Suppressor macrophage (primary cell): Measurements from ENCODE around the gene RNASEH2B.

Experiments
- DNase-seq, 4 experiments: peaks; one replicate each; pipeline ENCODE4 v3.0.0-alpha.2; 2020 to 2022

RNASEH2B gene

DNA sequence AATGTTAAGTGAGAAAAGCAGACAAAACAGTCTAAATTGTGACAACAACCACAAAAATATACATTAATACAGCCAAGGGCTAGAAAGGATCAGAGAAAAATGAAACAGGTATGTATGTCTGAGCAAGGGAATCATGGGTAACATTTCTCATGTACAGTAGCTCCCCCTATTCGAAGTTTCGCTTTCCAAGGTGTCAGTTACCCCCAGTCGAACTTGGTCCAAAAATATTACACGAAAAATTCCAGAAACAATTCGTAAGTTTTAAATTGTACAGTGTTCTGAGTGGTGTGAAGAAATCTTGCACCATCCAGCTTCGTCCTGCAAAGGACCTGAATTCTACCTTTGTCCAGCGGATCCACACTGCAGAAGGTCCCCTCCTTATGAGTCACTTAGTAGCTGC, 1.8 kb upstream of the RNASEH2B start:
- no peak for DNase-seq

GRCh38 chr13:50908371-50908770, 1.2 kb upstream of the RNASEH2B start:
- DNase-seq: no peak

DNA sequence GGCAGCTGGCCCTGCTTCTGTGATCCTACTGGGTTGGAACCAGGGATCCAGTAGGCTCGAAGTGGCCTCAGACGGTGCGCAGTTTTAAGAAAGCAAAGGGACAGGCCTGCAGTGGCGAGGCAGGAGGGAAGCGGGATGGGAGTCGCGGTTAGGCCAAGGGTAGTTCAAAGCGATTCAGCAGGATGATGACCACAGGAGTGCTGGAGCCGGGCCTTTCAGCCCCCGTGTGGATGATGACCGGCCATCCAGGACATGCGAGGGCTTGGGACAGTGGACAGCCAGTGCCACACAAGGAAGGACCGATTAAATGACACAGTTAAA, 854 bp downstream of the RNASEH2B start:
- peak; percentile 51 to 71 (median 63) for DNase-seq

DNA sequence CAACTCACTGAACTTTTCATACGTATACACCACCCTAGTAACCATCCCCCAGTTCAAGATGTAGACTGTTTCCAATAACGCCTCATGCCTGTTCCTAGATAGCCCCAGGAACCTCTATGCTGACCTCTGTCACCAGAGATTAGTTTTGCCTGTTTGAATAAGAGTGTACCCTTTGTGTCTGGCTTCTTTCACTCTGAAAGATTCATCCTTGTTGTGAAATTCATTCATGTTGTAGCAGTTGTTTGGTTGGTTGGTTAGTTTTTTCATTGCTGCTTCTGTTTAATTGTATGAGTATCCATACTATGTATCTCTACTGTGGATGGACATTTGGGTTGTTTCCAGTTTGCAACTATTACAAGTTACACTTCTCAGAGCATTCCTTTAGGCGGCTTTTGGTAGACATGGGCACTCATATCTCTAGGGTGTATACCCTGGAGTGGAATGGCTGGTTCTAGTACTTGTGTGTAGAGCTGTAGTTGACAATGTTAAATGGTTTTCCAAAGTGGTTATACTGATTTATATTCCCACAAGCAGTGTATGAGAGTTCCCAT, 1.6 kb downstream of the RNASEH2B start:
- peak in 3 of 4 experiments; percentile 13 to 27 (median 16) for DNase-seq

- DNase-seq: peak; percentile 91 to 95 (median 93)
Observed at GRCh38 chr13:50911937-50912795, 2.6 kb downstream of the RNASEH2B start.

- DNase-seq: no peak
Observed at GRCh38 chr13:50912851-50913250, 3.3 kb downstream of the RNASEH2B start.

- peak in 2 of 4 experiments; percentile 55 for DNase-seq
Observed at GRCh38 chr13:50914176-50914700, 4.6 kb downstream of the RNASEH2B start.

- peak in 2 of 4 experiments; percentile 27 to 37 for DNase-seq
Observed at GRCh38 chr13:50914848-50915247, 5.3 kb downstream of the RNASEH2B start.

DNA sequence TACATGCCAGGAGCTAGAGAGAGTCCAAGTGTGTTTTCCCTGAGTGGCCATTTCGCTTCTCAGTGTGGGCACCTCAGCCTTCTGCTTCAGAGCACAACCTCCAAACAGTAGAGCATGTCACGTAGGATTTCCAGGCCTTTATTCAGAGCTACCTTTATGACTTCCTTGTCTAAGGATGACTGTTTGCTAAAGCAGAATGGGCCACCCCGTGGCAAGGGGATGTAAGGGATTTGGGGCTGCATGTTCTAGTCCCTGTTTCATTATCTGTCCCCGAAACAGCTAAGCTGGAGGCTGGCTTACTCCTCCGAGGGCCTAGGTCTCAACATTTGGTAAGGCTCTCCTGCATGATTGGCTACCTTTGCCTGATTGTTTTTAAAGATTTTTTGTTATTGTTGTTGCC, 6.0 kb downstream of the RNASEH2B start:
- peak in 3 of 4 experiments; percentile 30 to 37 (median 35) for DNase-seq

DNA sequence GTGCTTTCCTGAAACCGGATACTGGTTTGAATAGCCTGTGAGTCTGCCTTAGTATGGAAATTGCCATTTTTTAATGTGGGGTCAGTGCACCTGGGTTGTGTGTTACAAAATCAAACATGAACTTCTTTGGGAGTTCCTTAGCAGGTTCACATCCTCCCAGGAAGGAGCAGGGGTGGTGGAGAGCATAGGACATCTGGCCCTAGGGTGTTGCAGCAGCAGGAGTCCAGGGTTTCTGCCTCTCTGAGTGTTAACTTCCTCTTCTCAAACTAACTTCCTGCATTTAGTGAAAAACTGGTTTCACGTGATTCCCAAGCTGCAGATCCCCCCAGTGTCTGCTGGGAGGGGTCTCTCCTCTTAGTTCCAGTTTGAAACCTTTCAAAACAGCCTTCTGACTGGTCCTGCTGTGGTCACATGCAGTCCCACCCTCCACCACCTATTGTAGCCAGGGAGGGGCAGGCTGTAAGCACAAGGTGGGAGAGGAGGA, 7.2 kb downstream of the RNASEH2B start:
- DNase-seq: peak; percentile 71 to 90 (median 86)

GRCh38 chr13:50917572-50917971, 8.0 kb downstream of the RNASEH2B start:
- peak in 1 of 4 experiments; percentile 18 for DNase-seq

DNA sequence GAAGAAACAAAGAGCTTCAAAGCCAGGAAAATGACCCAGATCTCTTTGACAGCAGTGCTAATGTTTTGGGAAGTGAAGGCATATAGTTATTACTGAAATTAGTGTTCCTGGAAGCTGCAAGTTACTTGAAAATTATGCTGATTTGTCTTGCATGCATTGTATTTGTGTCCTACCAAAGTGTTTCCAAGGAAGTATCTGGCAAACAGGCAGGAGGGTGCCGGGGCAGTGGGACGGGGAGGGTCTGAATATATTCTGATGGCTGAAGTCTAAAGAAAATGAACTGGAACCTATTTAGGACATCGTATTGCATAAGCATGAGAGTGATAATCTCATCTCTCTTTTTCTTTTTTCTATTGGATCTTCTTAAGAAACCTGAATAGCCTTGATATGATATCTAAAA, 9.0 kb downstream of the RNASEH2B start:
- DNase-seq: no peak

DNA sequence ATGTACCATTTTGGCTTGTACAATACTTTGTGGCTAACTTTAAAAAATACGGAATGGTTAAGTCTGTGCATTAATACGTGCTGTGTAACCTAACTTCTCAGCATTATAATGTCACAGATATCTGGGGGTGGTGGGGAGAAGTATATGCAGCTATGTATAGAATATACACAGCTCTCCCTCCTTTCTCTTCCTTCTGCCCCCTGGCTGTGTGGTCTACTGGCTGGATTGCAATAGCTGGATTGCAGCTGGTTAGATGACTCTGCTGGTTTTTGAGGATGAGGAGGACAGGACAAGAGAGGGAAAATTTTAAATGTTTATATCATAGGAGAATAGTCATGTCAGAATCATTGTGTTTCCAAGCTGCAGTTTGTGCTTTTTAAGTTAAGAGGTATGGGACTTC, 9.7 kb downstream of the RNASEH2B start:
- DNase-seq: peak in 3 of 4 experiments; percentile 40 to 53 (median 50)

- DNase-seq: peak in 1 of 4 experiments; percentile 43
Observed at GRCh38 chr13:50921706-50922105, 12.1 kb downstream of the RNASEH2B start.

DNA sequence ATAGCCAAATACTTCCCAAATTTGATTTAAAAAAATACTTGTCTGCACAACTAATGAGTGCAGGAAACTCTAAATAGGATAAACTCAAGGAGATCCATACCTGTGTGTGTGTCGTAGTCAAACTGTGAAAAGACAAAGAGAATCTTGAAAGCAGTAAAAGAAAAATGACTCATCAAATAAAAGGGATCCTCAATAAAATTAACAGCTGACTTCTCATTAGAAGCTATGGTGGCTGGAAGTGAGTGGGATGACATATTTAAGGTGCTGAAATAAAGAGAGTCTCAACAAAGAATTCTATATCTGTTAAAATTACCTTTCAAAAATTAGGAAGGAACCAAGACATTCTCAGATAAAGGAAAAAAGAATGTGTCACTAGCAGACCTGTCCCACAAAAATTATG, 13.7 kb downstream of the RNASEH2B start:
- DNase-seq: no peak

GRCh38 chr13:50924025-50924424, 14.4 kb downstream of the RNASEH2B start:
- no peak for DNase-seq

DNA sequence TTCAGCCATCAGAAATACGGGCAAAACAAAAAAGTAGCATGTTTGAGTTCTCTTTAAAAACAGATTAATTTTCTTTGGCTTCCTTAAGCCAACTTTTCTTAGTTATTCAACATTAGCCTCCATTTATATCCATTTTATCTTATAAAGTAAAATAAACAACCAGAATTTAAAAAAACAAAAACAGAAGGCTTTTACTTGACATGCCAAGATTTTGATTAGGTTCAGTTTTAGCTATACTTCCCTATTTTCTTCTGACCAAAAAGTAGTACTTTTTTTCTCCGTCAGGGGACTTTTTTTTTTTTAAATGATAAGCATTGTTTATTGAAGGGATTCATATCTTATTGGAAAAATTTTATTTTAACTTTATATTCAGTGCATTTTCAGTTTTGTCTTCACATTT, 18.1 kb downstream of the RNASEH2B start:
- DNase-seq: peak in 2 of 4 experiments; percentile 21 to 48

- no peak for DNase-seq
Observed at GRCh38 chr13:50928102-50928501, 18.5 kb downstream of the RNASEH2B start.

DNA sequence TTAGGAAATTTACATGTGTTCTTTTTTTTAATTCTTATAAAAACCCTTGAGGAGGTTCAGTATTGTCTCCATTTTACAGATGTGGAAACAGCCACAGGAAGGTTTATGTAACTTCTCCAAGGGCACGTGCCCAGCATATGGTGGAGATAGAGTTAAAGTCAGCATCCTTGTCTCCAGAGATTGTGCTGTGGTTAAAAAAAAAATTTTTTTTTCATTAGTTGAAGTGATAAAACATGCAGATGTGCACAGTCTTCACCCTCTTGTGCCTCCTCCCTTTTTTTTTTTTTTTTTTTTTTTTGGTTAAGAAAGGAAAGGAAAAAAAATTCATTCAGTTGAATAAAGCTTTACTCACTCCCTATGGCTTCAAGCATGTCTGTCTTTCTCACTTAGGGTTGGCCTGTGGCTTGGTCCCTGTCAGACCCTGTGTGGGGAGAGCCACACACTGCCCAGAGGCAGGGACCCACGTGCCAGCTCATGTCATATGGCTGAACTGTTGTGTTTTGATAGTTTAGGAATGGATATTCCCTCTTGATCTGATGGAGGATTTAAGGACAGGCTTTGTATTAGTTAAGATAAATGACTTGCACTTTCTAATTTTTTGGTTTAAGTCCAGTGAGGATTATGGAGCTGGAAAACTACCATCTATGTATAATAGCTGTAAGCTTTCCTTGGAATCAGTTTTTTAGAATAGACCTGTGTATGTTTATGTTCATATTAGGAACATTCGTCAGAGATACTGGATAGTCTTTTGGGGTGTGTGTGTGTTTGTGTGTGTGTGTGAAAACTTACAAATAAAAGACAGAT, 19.3 kb downstream of the RNASEH2B start:
- DNase-seq: peak in 3 of 4 experiments; percentile 51 to 82 (median 57)

DNA sequence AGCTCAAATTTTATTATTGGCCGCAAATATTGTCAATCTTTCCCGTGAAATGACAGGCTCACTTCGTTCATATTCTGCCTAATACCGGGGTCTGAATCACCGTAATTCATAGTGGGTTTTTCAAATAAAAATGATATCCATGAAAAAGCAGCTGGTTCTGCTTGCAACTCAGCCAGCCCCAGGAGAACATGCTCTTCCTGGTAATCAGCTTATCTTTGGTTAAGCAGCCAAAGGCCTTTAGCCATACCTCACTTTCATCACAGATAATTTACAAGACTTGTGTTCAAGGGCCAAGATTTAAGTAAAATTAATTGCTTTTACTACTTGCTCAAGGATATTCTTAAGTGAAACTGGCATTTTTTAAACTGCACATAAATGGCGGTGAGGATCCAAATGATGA, 22.5 kb downstream of the RNASEH2B start:
- DNase-seq: no peak

DNA sequence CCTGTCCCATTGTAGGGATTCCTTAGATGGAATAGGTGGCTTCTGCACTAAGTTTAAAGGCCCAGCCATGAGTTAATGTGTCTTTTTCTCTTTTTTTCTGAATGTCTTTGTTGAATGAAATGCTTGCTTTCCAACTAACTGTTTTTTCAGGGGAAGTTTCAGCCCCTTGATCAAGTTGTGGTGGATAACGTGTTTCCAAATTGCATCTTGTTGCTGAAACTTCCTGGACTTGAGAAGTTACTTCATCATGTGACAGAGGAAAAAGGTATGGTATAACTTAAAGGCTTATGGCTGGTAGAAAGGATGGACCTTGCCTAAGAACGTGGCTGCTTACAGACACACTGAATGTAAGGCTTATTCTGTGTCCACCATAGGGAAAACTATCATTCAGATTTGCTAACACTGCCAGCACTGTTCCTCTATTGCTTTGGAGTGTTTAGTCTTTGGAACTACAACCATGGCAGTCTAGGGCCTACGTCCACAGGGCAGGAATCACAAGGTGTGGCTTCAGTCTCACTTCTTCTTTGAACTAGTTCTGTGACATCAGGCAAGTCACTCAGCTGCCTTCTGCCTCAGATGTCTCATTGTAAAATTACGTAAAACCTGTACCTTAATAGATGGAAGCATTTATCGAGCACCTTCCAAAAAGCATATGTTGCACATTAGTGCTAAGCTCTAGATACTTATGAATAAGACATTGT, 25.3 kb downstream of the RNASEH2B start:
- DNase-seq: peak in 3 of 4 experiments; percentile 57 to 69 (median 65)

DNA sequence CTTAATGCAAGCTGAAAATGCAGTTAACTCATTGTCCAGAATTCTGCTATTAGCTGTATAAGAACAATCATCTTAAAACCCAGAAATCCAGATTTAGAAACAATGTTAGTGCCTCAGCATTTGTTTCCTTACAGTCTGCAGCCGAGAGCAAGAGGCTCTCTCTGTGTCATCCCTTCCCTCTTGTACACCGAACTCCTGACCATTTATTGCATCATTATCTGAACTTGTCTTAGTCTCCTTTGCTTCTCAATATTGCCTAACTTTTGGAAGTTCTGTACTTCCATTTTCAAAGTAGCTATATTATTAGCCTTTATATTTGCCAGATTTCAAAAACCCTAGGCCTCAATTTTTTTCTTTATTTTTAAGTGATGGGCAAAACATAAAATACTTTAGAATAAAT, 27.1 kb downstream of the RNASEH2B start:
- peak; percentile 73 to 95 (median 84) for DNase-seq
